Neutrophil (primary cell): Measurements from ENCODE around the gene RGS3.

ENCODE experiments used
- H3K27ac ChIP-seq: fragments of 200-600 bp; sonication (generic); 2 replicates; pipeline ENCODE4 v1.5.1; 2016; ENCODE audit warnings: mild to moderate bottlenecking, moderate library complexity
- H3K27me3 ChIP-seq: fragments of 200-600 bp; sonication (generic); 2 replicates; pipeline ENCODE4 v1.6.0; 2016; ENCODE audit warnings: mild to moderate bottlenecking
- H3K36me3 ChIP-seq: fragments of 200-600 bp; sonication (generic); 2 replicates; pipeline ENCODE4 v1.5.1; 2017
- H3K4me1 ChIP-seq, 2 experiments: fragments of 200-600 bp in 1 of 2; sonication (generic) in 1 of 2; 1 replicate in 1 of 2; 2 replicates in 1 of 2; pipeline versions ENCODE4 v1.5.1 to v1.6.1; 2013 to 2016; ENCODE audit warnings: low read depth in 1 of 2, low read length in 1 of 2, mild to moderate bottlenecking in 1 of 2, moderate library complexity in 1 of 2; ENCODE audit not compliant: control insufficient read depth in 1 of 2, insufficient read depth in 1 of 2
- H3K4me3 ChIP-seq, 2 experiments: fragments of 200-600 bp in 1 of 2; sonication (generic) in 1 of 2; 1 replicate in 1 of 2; 2 replicates in 1 of 2; pipeline ENCODE4 v1.5.1; 2013 to 2016; ENCODE audit warnings: low read depth in 1 of 2, low read length in 1 of 2, mild to moderate bottlenecking in 1 of 2, moderate library complexity in 1 of 2
- H3K9me3 ChIP-seq: fragments of 200-600 bp; sonication (generic); 2 replicates; pipeline ENCODE4 v1.5.1; 2016
- TF ChIP-seq, protein P1 (sequence below): fragments of 200-600 bp; sonication (generic); IDR thresholded peaks from 2 replicates; pipeline ENCODE4 v1.5.1; 2016; ENCODE audit warnings: antibody characterized with exemption

Gene RGS3

DNA sequence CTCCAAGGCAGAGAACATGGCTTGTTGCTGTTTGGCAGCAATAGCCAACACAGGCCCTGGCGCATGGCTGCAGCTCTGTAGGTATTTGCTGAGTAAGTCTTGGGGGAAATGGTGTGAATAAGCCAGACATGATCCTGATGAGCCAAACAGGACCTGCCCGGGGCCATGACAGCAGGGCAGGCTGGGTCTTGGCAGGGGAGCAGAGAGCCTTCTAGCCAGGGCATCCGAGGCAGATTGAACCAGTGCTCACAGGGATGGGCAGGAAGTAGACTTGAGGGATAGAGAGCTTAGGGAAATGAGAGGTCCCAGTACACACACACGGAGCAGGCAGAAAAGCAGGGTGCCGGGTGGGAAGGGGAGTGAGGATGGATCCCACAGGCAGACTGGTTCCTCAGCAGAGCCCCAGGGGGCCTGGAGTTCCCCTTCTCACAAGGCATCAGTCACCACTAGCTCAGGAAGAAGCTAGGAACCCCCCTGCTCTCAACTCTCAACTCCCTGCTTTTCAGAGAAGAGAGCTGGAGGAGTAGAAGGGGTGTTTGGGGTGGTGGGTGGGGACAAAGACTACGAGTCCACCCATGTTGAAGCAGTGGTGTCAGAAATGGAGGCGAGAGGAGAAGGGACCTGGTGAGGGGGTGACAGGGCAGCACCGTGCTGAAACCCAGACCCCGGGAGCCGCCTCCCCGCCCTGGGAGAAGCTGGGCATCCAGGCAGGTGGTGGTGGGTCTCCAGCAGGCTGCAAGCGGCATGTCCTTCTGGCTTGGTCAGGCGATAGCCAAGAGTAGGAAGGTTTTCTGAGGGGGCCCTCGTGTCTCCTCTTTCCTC lies 111.1 kb downstream of the RGS3 start:
- no peak overlapping the region for H3K27ac ChIP-seq
- TF ChIP-seq, protein P1, sequence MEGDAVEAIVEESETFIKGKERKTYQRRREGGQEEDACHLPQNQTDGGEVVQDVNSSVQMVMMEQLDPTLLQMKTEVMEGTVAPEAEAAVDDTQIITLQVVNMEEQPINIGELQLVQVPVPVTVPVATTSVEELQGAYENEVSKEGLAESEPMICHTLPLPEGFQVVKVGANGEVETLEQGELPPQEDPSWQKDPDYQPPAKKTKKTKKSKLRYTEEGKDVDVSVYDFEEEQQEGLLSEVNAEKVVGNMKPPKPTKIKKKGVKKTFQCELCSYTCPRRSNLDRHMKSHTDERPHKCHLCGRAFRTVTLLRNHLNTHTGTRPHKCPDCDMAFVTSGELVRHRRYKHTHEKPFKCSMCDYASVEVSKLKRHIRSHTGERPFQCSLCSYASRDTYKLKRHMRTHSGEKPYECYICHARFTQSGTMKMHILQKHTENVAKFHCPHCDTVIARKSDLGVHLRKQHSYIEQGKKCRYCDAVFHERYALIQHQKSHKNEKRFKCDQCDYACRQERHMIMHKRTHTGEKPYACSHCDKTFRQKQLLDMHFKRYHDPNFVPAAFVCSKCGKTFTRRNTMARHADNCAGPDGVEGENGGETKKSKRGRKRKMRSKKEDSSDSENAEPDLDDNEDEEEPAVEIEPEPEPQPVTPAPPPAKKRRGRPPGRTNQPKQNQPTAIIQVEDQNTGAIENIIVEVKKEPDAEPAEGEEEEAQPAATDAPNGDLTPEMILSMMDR, result no peak
- no peaks in the 10 kb centered on the region for H3K9me3 ChIP-seq
- no peak overlapping the region for H3K4me3 ChIP-seq
- no peaks in the 10 kb centered on the region for H3K27me3 ChIP-seq
- H3K4me1 ChIP-seq, result peaks cover 31 to 35% of the 10 kb centered on the region in 2 experiments
- H3K36me3 ChIP-seq, result peaks cover 7% of the 10 kb centered on the region

DNA sequence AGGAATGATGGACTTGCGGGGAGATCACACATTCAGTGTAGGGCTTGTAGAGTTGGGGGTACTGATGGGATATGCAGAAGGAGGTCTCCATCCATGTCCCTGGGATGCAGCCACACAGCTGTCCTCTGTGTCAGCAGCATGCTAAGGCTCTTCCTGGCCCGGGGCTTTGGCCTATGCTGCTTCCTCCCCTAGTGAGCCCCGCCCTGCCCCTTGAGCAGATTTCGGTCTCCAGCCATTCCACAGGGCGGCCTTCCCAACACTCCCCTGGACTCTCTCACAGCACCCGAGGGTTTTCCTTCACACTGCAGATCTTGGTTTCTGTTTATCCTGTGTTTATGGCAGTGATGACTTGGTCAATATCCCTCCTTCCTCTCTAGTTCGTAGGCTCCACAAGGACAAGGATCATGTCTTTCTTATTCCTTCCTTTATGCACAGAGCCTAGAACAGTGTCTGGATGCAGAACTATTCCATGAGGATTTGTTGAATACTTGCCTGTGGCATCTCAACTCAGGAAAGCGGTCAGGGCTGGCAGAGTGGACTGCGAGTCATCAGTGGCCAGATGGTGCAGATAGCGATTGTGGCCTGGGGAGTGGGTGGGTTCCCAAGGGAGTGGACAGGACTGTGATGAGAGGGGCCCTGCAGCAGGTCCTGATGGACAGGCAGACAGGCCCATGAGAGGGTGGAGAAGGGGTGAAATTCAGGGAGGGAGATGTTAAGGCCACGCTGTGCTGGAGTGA lies 114.2 kb downstream of the RGS3 start:
- Histone ChIP-seq H3K4me1 (peaks cover 53 to 60% of the 10 kb centered on the region in 2 experiments), H3K36me3 (peaks cover 14% of the 10 kb centered on the region), H3K27ac (peak overlapping the region; percentile 94), H3K27me3 (no peaks in the 10 kb centered on the region), H3K9me3 (no peaks in the 10 kb centered on the region), H3K4me3 (no peak overlapping the region)
- TF ChIP-seq, protein P1, result no peak

DNA sequence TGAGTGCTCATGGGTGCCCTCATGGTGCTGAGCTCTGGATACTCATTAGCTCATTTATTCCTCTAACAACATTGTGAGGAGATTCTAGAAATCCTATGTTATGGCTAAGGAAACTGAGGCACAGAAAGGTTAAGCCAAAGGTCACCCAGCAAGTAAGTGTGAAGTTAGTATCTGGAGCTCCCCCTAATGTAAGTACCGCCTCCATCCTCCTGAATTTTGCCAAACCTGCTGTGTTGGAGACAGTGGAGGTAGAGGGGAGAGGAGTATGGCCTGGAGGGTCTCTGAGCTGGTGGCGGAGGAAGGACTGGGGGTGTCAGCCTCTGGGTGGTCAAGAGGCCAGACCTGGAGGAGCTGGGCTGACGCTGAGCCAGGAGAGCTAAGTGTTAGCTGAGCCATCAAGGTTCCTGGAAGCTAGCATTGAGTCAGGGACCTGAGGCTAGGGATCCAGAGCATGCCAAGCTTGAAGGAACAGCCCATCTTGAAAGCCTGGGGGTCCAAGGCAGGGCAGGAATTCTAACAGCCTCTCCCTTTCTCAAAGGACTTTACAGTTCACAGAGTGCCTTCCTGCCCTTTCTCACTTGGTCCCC lies 114.8 kb downstream of the RGS3 start:
- no peaks in the 10 kb centered on the region for H3K27me3 ChIP-seq
- no peaks in the 10 kb centered on the region for H3K9me3 ChIP-seq
- H3K27ac ChIP-seq, result peak overlapping the region; percentile 94
- peaks cover 21% of the 10 kb centered on the region for H3K36me3 ChIP-seq
- TF ChIP-seq, protein P1, result no peak
- peaks cover 56 to 60% of the 10 kb centered on the region in 2 experiments for H3K4me1 ChIP-seq
- H3K4me3 ChIP-seq, result peak overlapping the region; percentile 52 to 59

DNA sequence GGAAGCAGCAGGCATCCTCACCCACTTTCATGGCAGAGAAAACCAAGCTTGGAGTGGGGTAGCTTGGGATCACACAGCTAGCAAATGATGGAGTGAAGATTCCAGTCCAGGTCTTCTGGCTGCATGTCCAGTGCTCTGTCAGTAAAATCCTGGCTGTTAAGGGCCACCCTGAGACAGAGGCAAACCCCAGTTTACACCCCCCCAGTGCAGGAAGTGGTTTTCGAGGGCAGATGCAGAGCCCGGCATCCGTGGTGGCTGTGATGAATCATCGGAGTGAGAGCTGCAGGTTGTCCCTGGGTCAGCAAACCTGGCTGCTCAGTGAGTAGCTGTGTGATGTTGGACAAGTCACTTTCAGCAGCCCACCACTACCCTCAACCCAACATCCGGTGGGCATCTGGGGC lies 115.4 kb downstream of the RGS3 start:
- peak overlapping the region; percentile 94 for H3K27ac ChIP-seq
- H3K4me3 ChIP-seq, result peak overlapping the region; percentile 52 to 59
- peaks cover 26% of the 10 kb centered on the region for H3K36me3 ChIP-seq
- TF ChIP-seq, protein P1, result no peak
- H3K27me3 ChIP-seq, result no peaks in the 10 kb centered on the region
- H3K9me3 ChIP-seq, result no peaks in the 10 kb centered on the region
- peaks cover 56 to 60% of the 10 kb centered on the region in 2 experiments for H3K4me1 ChIP-seq

DNA sequence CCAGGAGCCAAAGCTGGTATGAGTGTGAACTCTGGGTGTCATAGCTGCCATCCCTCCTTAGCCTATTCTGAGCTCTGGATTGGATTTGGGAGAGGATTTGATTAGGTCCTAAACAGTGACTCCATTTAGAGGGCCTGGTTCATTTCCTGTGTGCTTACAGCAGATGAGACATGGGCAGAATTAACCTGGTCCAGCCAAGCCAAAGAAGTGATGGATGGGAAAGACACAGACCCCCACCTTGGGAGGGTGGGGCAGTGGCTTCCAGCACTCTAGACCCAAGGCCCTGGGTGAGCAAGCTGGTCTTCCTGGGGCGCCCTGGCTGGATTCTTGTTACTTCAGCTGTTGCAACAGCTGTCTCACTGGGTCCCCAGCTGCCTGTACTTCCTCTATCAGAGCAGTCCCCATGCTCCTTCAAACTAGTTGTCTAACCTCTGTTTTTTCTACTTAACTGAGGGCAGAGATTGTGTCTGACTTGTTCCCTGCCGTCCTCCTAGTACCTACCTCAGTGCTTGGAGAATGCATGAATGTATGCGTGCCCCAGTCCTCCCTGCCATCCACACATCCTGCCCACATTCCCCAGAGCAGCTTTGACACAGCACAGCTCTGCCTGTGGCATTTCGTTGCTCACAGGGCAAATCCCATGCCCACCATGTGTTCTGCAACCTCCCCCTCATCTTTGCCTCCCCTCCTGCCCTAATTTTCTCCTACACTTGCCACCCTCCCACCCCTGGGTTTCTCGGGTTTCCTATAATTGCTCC lies 115.9 kb downstream of the RGS3 start:
- Histone ChIP-seq H3K36me3 (peaks cover 28% of the 10 kb centered on the region), H3K27ac (peak overlapping the region; percentile 94), H3K27me3 (no peaks in the 10 kb centered on the region), H3K4me3 (peak overlapping the region; percentile 52 to 59), H3K4me1 (peaks cover 56 to 60% of the 10 kb centered on the region in 2 experiments), H3K9me3 (no peaks in the 10 kb centered on the region)
- TF ChIP-seq, protein P1, result no peak
